ENCODE data around the gene SMAD1. TPM values are rescaled to one million over a fixed set of nuclear protein-coding genes. Genes with fewer than 3 reads are reported as not detected.

The SMAD1 gene
- total RNA-seq, 1 experiment from 2014 or later = 23.0 TPM

DNA sequence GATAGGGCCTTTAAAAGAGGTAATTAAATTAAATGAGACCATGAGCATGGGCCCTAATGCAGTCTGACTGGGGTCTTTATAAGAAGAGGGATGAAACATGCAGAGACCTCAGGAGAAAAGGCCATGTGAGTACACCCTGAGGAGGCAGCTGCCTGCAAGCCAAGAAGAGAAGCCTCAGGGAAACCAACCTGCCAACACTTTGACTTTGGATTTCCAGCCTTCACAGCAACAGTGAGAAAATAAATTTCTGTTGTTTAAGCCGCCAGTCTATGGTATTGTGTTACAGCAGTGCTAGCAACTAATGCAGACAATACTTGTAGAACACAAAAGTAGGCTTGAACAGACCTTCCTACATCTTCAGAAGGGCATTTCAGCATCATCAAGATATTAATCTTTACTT lies 52.3 kb downstream of the SMAD1 start:
- intact Hi-C loops (cut with micrococcal nuclease) = no loop called here
- no peaks in the 10 kb centered on the region for H3K9me3 ChIP-seq (ENCODE audit: control insufficient read depth in 1 of 2, insufficient read depth in 1 of 2, low read depth in 1 of 2, low read length in 2 of 2)
- BruUV-seq (replicated peaks) = no TSS peak
- no peak overlapping the region for H3K4me2 ChIP-seq (ENCODE audit: low read length)
- ChIA-PET CTCF (no interaction called here), RAD21 (ENCODE audit: low non-redundant PET in 1 of 2, low total read pairs in 2 of 2, uncharacterized antibody in 2 of 2, unreplicated experiment in 2 of 2) (no interaction called here), POLR2A (no interaction called here)
- no peaks in the 10 kb centered on the region for H4K20me1 ChIP-seq (ENCODE audit: insufficient read depth)
- no peak overlapping the region for H3K4me3 ChIP-seq (replicated peaks in 1 of 2; ENCODE audit: low read depth in 1 of 2, low read length in 2 of 2)
- H3K9me2 ChIP-seq (ENCODE audit: insufficient read depth) = no peaks in the 10 kb centered on the region
- no peaks in the 10 kb centered on the region for H3K27me3 ChIP-seq (ENCODE audit: insufficient read depth, low read length)
- H3K27ac ChIP-seq (ENCODE audit: low read depth, low read length) = no peak overlapping the region
- DNase-seq (ENCODE audit: low read depth, low spot score) (no peak), ATAC-seq (no peak)
- peaks cover 11% of the 10 kb centered on the region for H3K79me2 ChIP-seq (ENCODE audit: insufficient read depth, low read length)
- no peak overlapping the region for H2AFZ ChIP-seq (ENCODE audit: low read depth, low read length, poor library complexity, severe bottlenecking)
- H3K4me1 ChIP-seq (ENCODE audit: control insufficient read depth in 1 of 2, insufficient read depth in 2 of 2, low read length in 2 of 2) = no peaks in the 10 kb centered on the region
- H3K9ac ChIP-seq (ENCODE audit: low read length) = no peak overlapping the region
- no peak for TF ChIP-seq TCF7L2 (IDR thresholded peaks at IDR 0.05; ENCODE audit: borderline replicate concordance, extremely low read depth, insufficient read depth, insufficient read length)
- no peak for TF ChIP-seq ZFX (IDR thresholded peaks at IDR 0.05)
- no peak for TF ChIP-seq SP1 (IDR thresholded peaks at IDR 0.05; ENCODE audit: low read depth)
- TF ChIP-seq POLR2AphosphoS5 (IDR thresholded peaks at IDR 0.05; ENCODE audit: low read depth, low read length) = no peak
- no peak for TF ChIP-seq SIN3A (IDR thresholded peaks at IDR 0.05; ENCODE audit: low read depth)
- TF ChIP-seq SRF (IDR thresholded peaks at IDR 0.05; ENCODE audit: low read depth) = no peak
- TF ChIP-seq, protein P1, sequence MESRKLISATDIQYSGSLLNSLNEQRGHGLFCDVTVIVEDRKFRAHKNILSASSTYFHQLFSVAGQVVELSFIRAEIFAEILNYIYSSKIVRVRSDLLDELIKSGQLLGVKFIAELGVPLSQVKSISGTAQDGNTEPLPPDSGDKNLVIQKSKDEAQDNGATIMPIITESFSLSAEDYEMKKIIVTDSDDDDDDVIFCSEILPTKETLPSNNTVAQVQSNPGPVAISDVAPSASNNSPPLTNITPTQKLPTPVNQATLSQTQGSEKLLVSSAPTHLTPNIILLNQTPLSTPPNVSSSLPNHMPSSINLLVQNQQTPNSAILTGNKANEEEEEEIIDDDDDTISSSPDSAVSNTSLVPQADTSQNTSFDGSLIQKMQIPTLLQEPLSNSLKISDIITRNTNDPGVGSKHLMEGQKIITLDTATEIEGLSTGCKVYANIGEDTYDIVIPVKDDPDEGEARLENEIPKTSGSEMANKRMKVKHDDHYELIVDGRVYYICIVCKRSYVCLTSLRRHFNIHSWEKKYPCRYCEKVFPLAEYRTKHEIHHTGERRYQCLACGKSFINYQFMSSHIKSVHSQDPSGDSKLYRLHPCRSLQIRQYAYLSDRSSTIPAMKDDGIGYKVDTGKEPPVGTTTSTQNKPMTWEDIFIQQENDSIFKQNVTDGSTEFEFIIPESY (IDR thresholded peaks at IDR 0.05; ENCODE audit: extremely low read depth, insufficient replicate concordance, low read length) = no peak
- TF ChIP-seq, protein P2, sequence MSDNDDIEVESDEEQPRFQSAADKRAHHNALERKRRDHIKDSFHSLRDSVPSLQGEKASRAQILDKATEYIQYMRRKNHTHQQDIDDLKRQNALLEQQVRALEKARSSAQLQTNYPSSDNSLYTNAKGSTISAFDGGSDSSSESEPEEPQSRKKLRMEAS (IDR thresholded peaks at IDR 0.05) = no peak
- TF ChIP-seq EZH2 (IDR thresholded peaks at IDR 0.05) = no peak
- no peak for TF ChIP-seq JUND (IDR thresholded peaks at IDR 0.05)
- TF ChIP-seq EGR1 (IDR thresholded peaks at IDR 0.05; ENCODE audit: low read depth) = no peak
- H3K36me3 ChIP-seq (ENCODE audit: control insufficient read depth in 1 of 2, insufficient read depth in 2 of 2, low read length in 2 of 2) = no peaks in the 10 kb centered on the region

Data from HCT116 (cell line).